K562 (cell line): ENCODE results near the gene B2M. TPM values are rescaled to one million over a fixed set of nuclear protein-coding genes. Genes with fewer than 3 reads are reported as not detected.

Experiments
- CBFB ChIP-seq: sonication (generic); formaldehyde crosslinking; IDR thresholded peaks from 2 replicates; pipeline ENCODE4 v1.4.0; 2020; ENCODE audit warnings: mild to moderate bottlenecking, missing genetic modification reagents
- CHCHD3 ChIP-seq: fragments of 250-450 bp; sonication (Bioruptor Pico); IDR thresholded peaks from 2 replicates; pipeline ENCODE4 v2.1.2; 2022; ENCODE audit warnings: mild to moderate bottlenecking
- FOXK1 ChIP-seq: sonication (generic); formaldehyde crosslinking; IDR thresholded peaks from 2 replicates; pipeline ENCODE4 v1.8.0; 2022; ENCODE audit warnings: missing genetic modification reagents, mild to moderate bottlenecking, borderline replicate concordance
- FOXK2 ChIP-seq, 2 experiments: fragments of 450-650 bp; IDR thresholded peaks in 1 of 2; conservative IDR thresholded peaks in 1 of 2; 2 replicates each; pipeline ENCODE4 v1.6.1; 2016; ENCODE audit warnings: low read depth in 2 of 2, mild to moderate bottlenecking in 1 of 2
- HDAC8 ChIP-seq: fragments of 450-650 bp; IDR thresholded peaks from 2 replicates; pipeline ENCODE4 v1.6.1; 2016; ENCODE audit warnings: mild to moderate bottlenecking, missing genetic modification characterization, moderate library complexity, missing compliant biosample characterization
- HSF4 ChIP-seq: fragments of 250-450 bp; sonication (Bioruptor Pico); IDR thresholded peaks from 2 replicates; pipeline ENCODE4 v2.1.2; 2022; ENCODE audit warnings: mild to moderate bottlenecking, moderate library complexity, borderline replicate concordance
- NFE2L1 ChIP-seq: fragments of 450-650 bp; IDR thresholded peaks from 2 replicates; pipeline ENCODE4 v1.6.1; 2016; ENCODE audit warnings: missing genetic modification characterization, low read depth, mild to moderate bottlenecking, missing compliant biosample characterization, moderate library complexity, borderline replicate concordance
- NFRKB ChIP-seq: fragments of 450-650 bp; IDR thresholded peaks from 2 replicates; pipeline ENCODE4 v1.6.1; 2016; ENCODE audit warnings: low read depth
- NONO ChIP-seq, 2 experiments: fragments of 200-400 bp in 1 of 2; fragments of 450-650 bp in 1 of 2; formaldehyde crosslinking in 1 of 2; IDR thresholded peaks; 2 replicates each; pipeline ENCODE4 v1.6.1; 2017; ENCODE audit warnings: low read depth in 2 of 2, mild to moderate bottlenecking in 2 of 2, moderate library complexity in 2 of 2, low read length in 1 of 2
- PCBP2 ChIP-seq: fragments of 200-400 bp; formaldehyde crosslinking; IDR thresholded peaks from 2 replicates; pipeline ENCODE4 v1.6.1; 2018; ENCODE audit warnings: low read length, low read depth, mild to moderate bottlenecking, moderate library complexity; ENCODE audit not compliant: poor library complexity, severe bottlenecking
- PHF21A ChIP-seq: fragments of 450-650 bp; IDR thresholded peaks from 2 replicates; pipeline ENCODE4 v1.6.1; 2017; ENCODE audit warnings: low read depth, borderline replicate concordance
- SREBF1 ChIP-seq: fragments of 150-350 bp; IDR thresholded peaks from 2 replicates; pipeline ENCODE4 v1.6.1; 2014; ENCODE audit warnings: antibody characterized with exemption, low read depth, low read length, borderline replicate concordance
- SRSF1 ChIP-seq: fragments of 200-400 bp; formaldehyde crosslinking; IDR thresholded peaks from 2 replicates; pipeline ENCODE4 v1.6.1; 2017; ENCODE audit warnings: mild to moderate bottlenecking, low read depth, low read length, moderate library complexity
- TRIM24 ChIP-seq, 2 experiments: fragments of 450-650 bp; IDR thresholded peaks; 2 replicates each; pipeline ENCODE4 v1.6.1; 2016
- ZNF184 ChIP-seq: sonication (generic); formaldehyde crosslinking; IDR thresholded peaks from 2 replicates; pipeline ENCODE4 v1.5.0; 2020; ENCODE audit warnings: missing genetic modification reagents
- ZNF79 ChIP-seq: fragments of 250-450 bp; sonication (Bioruptor Pico); IDR thresholded peaks from 2 replicates; pipeline ENCODE4 v1.4.0; 2020; ENCODE audit warnings: low read depth, mild to moderate bottlenecking, moderate library complexity
- polyA plus RNA-seq, 8 experiments: library from polyadenylated mRNA; depleted of rRNA in 4 of 8; stranded (reverse) in 5 of 8; unstranded in 3 of 8; fragments of >200 nt; fragmentation: Nextera tagmentation in 2 of 8; fragmentation: Illumina TruSeq in 1 of 8; extraction: Ambion mirVana in 2 of 8; extraction: Trizol in 1 of 8; gene quantifications; 2 replicates each; pipeline versions ENCODE4 v1.2.1 to v1.2.3, GENCODE V29; 2011 to 2014; ENCODE audit warnings: inconsistent platforms in 1 of 8, missing spikeins in 1 of 8
- total RNA-seq, 7 experiments: library from RNA; depleted of rRNA in 6 of 7; stranded (reverse); fragments of >200 nt in 6 of 7; fragmentation: Illumina TruSeq in 2 of 7; extraction: Trizol in 2 of 7; gene quantifications; 2 replicates each; pipeline versions ENCODE4 v1.2.1 to v1.2.3, GENCODE V29; 2011 to 2021; ENCODE audit warnings: low replicate concordance in 1 of 7
- TF ChIP-seq, protein P1 (sequence below): fragments of 450-650 bp; formaldehyde crosslinking; IDR thresholded peaks from 2 replicates; pipeline ENCODE4 v1.4.0; 2022; ENCODE audit warnings: missing genetic modification characterization
- TF ChIP-seq, protein P2 (sequence below): fragments of 250-450 bp; sonication (Bioruptor Pico); IDR thresholded peaks from 2 replicates; pipeline ENCODE4 v1.5.0; 2021; ENCODE audit warnings: mild to moderate bottlenecking, borderline replicate concordance
- TF ChIP-seq, protein P3 (sequence below): fragments of 450-650 bp; formaldehyde crosslinking; IDR thresholded peaks from 2 replicates; pipeline ENCODE4 v1.4.0; 2022; ENCODE audit warnings: missing genetic modification characterization
- TF ChIP-seq, protein P4 (sequence below): fragments of 250-450 bp; sonication (Bioruptor Pico); IDR thresholded peaks from 2 replicates; pipeline ENCODE4 v1.8.0; 2021; ENCODE audit warnings: mild to moderate bottlenecking, moderate library complexity

B2M gene
- total and polyA plus RNA-seq, 9 of the 15 experiments (the other 6 are each of a cell fraction or from before 2014, with no cell fraction given) = 460 to 3,138 (median 1,032) TPM

DNA sequence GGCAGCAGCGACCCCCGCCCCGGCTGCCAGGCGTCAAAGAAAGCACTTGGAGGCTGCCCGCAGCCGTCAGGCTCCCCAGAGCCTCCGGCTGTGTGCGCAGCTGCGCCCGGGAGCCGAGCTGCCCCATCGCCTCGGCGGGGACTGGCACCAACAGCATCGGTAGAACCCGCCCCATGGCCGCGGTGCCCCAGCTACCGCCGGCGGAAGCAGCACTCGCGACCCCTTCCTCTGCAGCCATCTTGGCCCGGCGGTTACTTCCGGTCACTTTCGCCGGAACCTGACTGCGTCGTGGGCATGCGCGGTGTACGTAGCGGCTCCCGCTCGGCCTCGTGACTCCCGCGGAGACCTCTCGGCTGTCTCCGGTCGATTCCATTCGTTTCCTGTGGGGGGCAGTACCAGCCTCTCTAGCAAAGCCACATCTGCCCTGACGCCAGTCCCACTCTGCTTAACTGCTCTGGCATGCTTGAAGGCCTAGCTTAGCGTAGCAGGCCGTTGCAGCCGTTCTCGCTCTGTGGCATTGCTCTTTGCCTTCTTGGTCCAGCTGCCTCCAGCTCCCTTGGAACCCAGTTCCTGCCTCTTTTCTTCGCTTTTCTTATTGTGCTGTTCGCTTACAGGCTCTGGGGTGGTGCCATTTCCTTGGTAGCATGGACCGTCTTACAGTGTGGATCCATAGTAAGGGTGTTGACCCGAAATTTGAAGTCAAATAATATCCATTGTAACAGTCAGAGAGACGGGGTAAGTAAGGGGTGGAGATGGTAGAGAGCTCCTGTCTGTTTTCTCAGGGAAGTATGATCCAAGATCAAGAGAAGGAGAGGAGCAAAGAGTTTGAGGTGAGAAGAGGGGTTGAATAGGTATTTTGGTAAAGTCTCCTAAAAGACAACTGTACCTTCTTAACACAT lies 47.7 kb upstream of the B2M start, which contains the start of gene SPG11 (continued):
- TF ChIP-seq SREBF1 = no peak; the same call in 1 of the 2 replicates
- TF ChIP-seq, protein P1, sequence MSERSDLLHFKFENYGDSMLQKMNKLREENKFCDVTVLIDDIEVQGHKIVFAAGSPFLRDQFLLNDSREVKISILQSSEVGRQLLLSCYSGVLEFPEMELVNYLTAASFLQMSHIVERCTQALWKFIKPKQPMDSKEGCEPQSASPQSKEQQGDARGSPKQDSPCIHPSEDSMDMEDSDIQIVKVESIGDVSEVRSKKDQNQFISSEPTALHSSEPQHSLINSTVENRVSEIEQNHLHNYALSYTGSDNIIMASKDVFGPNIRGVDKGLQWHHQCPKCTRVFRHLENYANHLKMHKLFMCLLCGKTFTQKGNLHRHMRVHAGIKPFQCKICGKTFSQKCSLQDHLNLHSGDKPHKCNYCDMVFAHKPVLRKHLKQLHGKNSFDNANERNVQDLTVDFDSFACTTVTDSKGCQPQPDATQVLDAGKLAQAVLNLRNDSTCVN (CRISPR knock-in tag) = no peak
- TF ChIP-seq NFE2L1 = no peak
- no peak for TF ChIP-seq PHF21A
- no peak for TF ChIP-seq PCBP2
- TF ChIP-seq, protein P2, sequence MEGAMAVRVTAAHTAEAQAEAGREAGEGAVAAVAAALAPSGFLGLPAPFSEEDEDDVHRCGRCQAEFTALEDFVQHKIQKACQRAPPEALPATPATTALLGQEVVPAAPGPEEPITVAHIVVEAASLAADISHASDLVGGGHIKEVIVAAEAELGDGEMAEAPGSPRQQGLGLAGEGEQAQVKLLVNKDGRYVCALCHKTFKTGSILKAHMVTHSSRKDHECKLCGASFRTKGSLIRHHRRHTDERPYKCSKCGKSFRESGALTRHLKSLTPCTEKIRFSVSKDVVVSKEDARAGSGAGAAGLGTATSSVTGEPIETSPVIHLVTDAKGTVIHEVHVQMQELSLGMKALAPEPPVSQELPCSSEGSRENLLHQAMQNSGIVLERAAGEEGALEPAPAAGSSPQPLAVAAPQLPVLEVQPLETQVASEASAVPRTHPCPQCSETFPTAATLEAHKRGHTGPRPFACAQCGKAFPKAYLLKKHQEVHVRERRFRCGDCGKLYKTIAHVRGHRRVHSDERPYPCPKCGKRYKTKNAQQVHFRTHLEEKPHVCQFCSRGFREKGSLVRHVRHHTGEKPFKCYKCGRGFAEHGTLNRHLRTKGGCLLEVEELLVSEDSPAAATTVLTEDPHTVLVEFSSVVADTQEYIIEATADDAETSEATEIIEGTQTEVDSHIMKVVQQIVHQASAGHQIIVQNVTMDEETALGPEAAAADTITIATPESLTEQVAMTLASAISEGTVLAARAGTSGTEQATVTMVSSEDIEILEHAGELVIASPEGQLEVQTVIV (CRISPR knock-in tag) = no peak
- peak; percentile 33; the same call in 1 of the 2 replicates for TF ChIP-seq HSF4 (CRISPR knock-in tag)
- peak in 1 of 2 experiments; percentile 68; a peak in 1 of 4 replicates for TF ChIP-seq NONO (IDR thresholded peaks at IDR 0.05; ENCODE audit: low read depth in 2 of 2, low read length in 1 of 2)
- TF ChIP-seq, protein P3, sequence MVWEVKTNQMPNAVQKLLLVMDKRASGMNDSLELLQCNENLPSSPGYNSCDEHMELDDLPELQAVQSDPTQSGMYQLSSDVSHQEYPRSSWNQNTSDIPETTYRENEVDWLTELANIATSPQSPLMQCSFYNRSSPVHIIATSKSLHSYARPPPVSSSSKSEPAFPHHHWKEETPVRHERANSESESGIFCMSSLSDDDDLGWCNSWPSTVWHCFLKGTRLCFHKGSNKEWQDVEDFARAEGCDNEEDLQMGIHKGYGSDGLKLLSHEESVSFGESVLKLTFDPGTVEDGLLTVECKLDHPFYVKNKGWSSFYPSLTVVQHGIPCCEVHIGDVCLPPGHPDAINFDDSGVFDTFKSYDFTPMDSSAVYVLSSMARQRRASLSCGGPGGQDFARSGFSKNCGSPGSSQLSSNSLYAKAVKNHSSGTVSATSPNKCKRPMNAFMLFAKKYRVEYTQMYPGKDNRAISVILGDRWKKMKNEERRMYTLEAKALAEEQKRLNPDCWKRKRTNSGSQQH (CRISPR knock-in tag) = peak; percentile 61; the same call in 1 of the 2 replicates
- peak in 1 of 2 experiments; percentile 71; a peak in 1 of 4 replicates for TF ChIP-seq FOXK2 (conservative IDR thresholded peaks at IDR 0.05 in 1 of 2, IDR thresholded peaks at IDR 0.05 in 1 of 2; ENCODE audit: low read depth in 2 of 2)
- TF ChIP-seq NFRKB = peak; percentile 94
- TF ChIP-seq FOXK1 = no peak
- TF ChIP-seq, protein P4, sequence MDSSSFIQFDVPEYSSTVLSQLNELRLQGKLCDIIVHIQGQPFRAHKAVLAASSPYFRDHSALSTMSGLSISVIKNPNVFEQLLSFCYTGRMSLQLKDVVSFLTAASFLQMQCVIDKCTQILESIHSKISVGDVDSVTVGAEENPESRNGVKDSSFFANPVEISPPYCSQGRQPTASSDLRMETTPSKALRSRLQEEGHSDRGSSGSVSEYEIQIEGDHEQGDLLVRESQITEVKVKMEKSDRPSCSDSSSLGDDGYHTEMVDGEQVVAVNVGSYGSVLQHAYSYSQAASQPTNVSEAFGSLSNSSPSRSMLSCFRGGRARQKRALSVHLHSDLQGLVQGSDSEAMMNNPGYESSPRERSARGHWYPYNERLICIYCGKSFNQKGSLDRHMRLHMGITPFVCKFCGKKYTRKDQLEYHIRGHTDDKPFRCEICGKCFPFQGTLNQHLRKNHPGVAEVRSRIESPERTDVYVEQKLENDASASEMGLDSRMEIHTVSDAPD (CRISPR knock-in tag) = peak; percentile 51; the same call in 1 of the 2 replicates
- peak in 1 of 2 experiments; percentile 54; a peak in 1 of 4 replicates for TF ChIP-seq TRIM24 (IDR thresholded peaks at IDR 0.05)
- no peak for TF ChIP-seq SRSF1
- TF ChIP-seq ZNF79 (CRISPR knock-in tag) = no peak
- TF ChIP-seq CBFB (CRISPR knock-in tag) = 0 out of 2 replicates have a peak, but pooled peaks have one; percentile 9
- TF ChIP-seq ZNF184 (CRISPR knock-in tag) = no peak
- peak; percentile 92; the same call in 1 of the 2 replicates for TF ChIP-seq HDAC8 (tag)
- no peak; the same call in 1 of the 2 replicates for TF ChIP-seq CHCHD3
